HUES6 (cell line): ENCODE measurements around the gene MYL2.
A peak's percentile ranks its signal among the peaks of the same experiment; 100 is the strongest.

Experiments
- H3K27ac ChIP-seq: 2 replicates; pipeline ENCODE4 v1.7.0; 2013; ENCODE audit warnings: low read depth, mild to moderate bottlenecking, low read length, inconsistent platforms
- H3K27me3 ChIP-seq: 2 replicates; pipeline ENCODE4 v1.6.1; 2013; ENCODE audit warnings: low read length; ENCODE audit not compliant: control insufficient read depth, insufficient read depth
- H3K36me3 ChIP-seq: 2 replicates; pipeline ENCODE4 v1.6.1; 2013; ENCODE audit warnings: low read length; ENCODE audit not compliant: control insufficient read depth, insufficient read depth
- H3K4me1 ChIP-seq: 2 replicates; pipeline ENCODE4 v1.6.1; 2013; ENCODE audit warnings: low read length; ENCODE audit not compliant: control insufficient read depth, insufficient read depth
- H3K4me3 ChIP-seq: 2 replicates; pipeline ENCODE4 v1.5.1; 2013; ENCODE audit warnings: low read depth, low read length
- H3K9ac ChIP-seq: one replicate; pipeline ENCODE4 v1.6.1; 2013; ENCODE audit warnings: mild to moderate bottlenecking, low read length
- H3K9me3 ChIP-seq: 2 replicates; pipeline ENCODE4 v1.6.1; 2013; ENCODE audit warnings: low read depth, low read length; ENCODE audit not compliant: control insufficient read depth, insufficient read depth

MYL2 gene

DNA sequence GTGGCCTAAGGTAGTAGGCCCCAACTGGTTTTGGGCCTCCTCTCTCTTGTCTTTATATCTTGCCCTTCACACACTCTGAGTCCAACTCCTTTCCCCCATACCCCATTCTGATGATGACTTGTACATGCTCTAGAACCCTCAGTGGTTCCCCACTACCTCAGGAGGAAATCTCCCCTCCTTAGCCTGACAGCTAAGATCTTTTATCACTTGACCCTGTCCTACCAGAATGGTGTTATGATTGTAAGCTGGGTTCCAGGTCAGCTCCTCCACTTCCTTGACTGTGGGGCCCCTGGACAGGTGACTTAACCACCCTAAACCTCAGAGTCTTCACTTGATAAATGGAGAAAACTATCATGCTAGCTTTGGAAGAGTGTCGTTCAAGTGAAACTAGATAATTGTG, 9.4 kb upstream of the MYL2 start:
- Histone ChIP-seq H3K4me1 (peaks cover 21% of the 10 kb centered on the region), H3K9ac (no peak overlapping the region), H3K27ac (no peak overlapping the region), H3K4me3 (no peak overlapping the region), H3K27me3 (no peaks in the 10 kb centered on the region), H3K9me3 (no peaks in the 10 kb centered on the region), H3K36me3 (no peaks in the 10 kb centered on the region)

GRCh38 chr12:110928700-110929099, 8.3 kb upstream of the MYL2 start:
- no peaks in the 10 kb centered on the region for H3K27me3 ChIP-seq
- H3K9ac ChIP-seq = no peak overlapping the region
- H3K9me3 ChIP-seq = no peaks in the 10 kb centered on the region
- H3K36me3 ChIP-seq = no peaks in the 10 kb centered on the region
- no peak overlapping the region for H3K27ac ChIP-seq
- H3K4me3 ChIP-seq = no peak overlapping the region
- H3K4me1 ChIP-seq = peaks cover 12% of the 10 kb centered on the region

DNA sequence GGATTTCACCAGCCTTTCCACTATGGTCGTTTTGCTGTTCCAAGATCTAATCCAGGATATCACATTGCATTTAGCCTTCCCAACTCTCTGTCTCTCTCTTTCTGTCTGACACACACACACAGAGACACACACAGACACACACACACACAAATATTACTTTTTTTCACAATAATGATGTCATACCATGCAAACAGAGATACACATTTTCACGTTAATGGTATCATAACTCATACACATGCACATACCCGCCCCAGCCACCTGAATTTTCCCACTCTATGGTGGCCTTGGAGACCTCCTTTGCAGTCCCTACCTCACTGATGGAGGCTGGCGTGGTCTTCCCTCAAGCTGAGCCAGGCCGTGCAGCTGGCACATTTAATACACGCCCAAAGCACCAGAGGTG, 7.2 kb upstream of the MYL2 start:
- no peak overlapping the region for H3K9ac ChIP-seq
- no peaks in the 10 kb centered on the region for H3K36me3 ChIP-seq
- H3K9me3 ChIP-seq = no peaks in the 10 kb centered on the region
- no peaks in the 10 kb centered on the region for H3K27me3 ChIP-seq
- peaks cover 15% of the 10 kb centered on the region for H3K4me1 ChIP-seq
- no peak overlapping the region for H3K4me3 ChIP-seq
- no peak overlapping the region for H3K27ac ChIP-seq

DNA sequence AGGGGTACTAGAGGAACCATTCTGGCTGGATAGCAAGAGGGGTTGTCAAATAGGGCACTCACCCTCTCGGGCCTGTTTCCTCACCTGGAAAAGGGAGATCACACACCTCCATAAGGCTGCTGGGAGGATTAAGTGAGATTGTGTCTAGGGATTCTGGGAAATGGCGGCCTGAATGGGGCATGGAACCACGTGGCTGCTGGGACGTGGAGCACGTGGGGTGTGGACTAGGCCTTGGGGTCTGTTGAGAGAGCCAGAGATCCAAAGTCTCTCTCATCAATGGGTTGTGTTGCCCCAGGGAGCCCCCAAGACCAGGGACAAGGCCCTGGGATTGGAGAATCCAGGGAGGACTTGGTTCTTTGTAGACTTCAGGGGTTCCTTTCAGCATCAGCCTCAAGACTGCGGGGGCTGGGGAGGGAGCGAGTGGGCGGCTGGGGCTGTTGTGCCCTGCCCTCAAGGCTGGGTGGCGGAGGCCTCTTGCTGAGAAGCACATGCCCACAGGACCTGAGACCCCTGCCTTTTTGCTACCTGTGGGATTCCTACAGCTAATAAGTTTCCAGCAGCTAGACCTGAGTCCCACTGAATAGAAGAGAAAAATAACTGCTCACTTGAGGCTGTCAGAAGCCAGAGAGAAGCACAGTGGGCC, 3.4 kb upstream of the MYL2 start:
- no peaks in the 10 kb centered on the region for H3K27me3 ChIP-seq
- peaks cover 8% of the 10 kb centered on the region for H3K4me1 ChIP-seq
- H3K27ac ChIP-seq = no peak overlapping the region
- no peaks in the 10 kb centered on the region for H3K36me3 ChIP-seq
- H3K9ac ChIP-seq = no peak overlapping the region
- no peak overlapping the region for H3K4me3 ChIP-seq
- no peaks in the 10 kb centered on the region for H3K9me3 ChIP-seq

DNA sequence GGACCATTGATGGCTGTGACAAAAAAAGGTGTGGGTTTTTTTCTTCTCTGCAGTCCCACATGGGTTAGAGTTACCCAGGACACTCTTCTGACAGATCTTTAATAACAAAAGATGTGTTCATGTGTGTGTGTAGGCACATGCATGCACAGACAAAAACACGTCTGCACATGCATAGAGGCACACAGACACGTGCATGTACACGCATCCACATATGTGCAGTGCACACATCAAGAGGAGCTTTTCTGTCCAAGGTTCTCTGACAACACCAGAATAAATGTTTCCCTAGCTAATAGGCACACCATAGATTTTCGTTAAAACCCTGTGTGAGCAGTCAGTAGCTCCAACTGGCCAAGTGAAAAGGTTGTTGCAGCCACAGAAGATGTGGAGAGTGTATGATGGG, 2.8 kb upstream of the MYL2 start:
- Histone ChIP-seq H3K36me3 (no peaks in the 10 kb centered on the region), H3K4me1 (peaks cover 10% of the 10 kb centered on the region), H3K9ac (no peak overlapping the region), H3K27ac (no peak overlapping the region), H3K9me3 (no peaks in the 10 kb centered on the region), H3K4me3 (no peak overlapping the region), H3K27me3 (no peaks in the 10 kb centered on the region)

GRCh38 chr12:110922652-110923051, 2.3 kb upstream of the MYL2 start:
- no peaks in the 10 kb centered on the region for H3K9me3 ChIP-seq
- no peak overlapping the region for H3K9ac ChIP-seq
- no peaks in the 10 kb centered on the region for H3K36me3 ChIP-seq
- H3K27me3 ChIP-seq = no peaks in the 10 kb centered on the region
- H3K27ac ChIP-seq = no peak overlapping the region
- peaks cover 15% of the 10 kb centered on the region for H3K4me1 ChIP-seq
- no peak overlapping the region for H3K4me3 ChIP-seq

- H3K9ac ChIP-seq = no peak overlapping the region
- H3K36me3 ChIP-seq = no peaks in the 10 kb centered on the region
- peaks cover 21% of the 10 kb centered on the region for H3K4me1 ChIP-seq
- no peaks in the 10 kb centered on the region for H3K9me3 ChIP-seq
- no peak overlapping the region for H3K4me3 ChIP-seq
- no peaks in the 10 kb centered on the region for H3K27me3 ChIP-seq
- H3K27ac ChIP-seq = no peak overlapping the region
Measured at GRCh38 chr12:110921262-110921661, 883 bp upstream of the MYL2 start.

DNA sequence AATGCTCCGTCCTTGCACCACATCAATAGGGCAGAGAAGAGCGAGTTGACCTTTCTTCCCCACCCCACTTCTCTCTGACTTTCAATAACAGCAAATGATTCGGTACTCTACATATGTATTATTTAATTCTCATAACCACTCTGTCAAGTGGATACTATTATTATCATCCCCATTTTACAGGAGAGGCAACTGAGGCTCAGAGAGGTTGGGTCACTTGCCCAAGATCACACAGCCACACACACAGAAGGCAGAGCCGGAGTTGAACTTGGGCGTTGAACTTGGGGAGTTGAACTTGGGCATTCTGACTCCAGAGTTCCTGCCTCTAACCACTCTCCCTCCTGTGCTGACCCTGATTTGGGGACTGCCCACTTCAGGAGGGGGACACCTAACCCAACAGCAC, 659 bp downstream of the MYL2 start:
- no peak overlapping the region for H3K27ac ChIP-seq
- no peaks in the 10 kb centered on the region for H3K36me3 ChIP-seq
- H3K4me1 ChIP-seq = peaks cover 21% of the 10 kb centered on the region
- no peak overlapping the region for H3K9ac ChIP-seq
- H3K4me3 ChIP-seq = no peak overlapping the region
- no peaks in the 10 kb centered on the region for H3K9me3 ChIP-seq
- H3K27me3 ChIP-seq = no peaks in the 10 kb centered on the region

DNA sequence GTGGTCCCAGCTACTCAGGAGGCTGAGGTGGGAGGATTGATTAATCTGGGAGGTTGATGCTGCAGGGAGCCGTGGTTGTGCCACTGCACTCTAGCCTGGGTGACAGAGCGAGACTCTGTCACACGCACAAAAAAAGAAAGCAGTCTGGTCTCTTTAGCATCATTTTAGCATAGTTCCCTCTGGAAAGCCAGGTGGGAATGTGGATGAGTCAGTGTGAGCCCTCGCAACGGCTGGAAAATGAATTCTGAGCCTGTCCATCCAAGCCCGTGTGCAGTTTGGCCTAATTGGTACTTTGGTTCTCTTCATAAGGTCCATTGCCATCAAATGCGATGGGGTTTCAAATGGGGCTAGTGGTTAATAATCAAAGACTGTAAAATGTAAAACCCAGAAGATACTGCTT, 2.4 kb downstream of the MYL2 start:
- no peaks in the 10 kb centered on the region for H3K9me3 ChIP-seq
- H3K27ac ChIP-seq = peak overlapping the region; percentile 1; the same call in 1 of the 2 replicates
- H3K9ac ChIP-seq = peak overlapping the region; percentile 45
- H3K4me3 ChIP-seq = no peak overlapping the region
- H3K27me3 ChIP-seq = no peaks in the 10 kb centered on the region
- no peaks in the 10 kb centered on the region for H3K36me3 ChIP-seq
- H3K4me1 ChIP-seq = peaks cover 18% of the 10 kb centered on the region

- Histone ChIP-seq H3K27ac (peak overlapping the region; percentile 1; the same call in 1 of the 2 replicates), H3K27me3 (no peaks in the 10 kb centered on the region), H3K36me3 (no peaks in the 10 kb centered on the region), H3K4me3 (no peak overlapping the region), H3K9ac (peak overlapping the region; percentile 45), H3K4me1 (peaks cover 13% of the 10 kb centered on the region), H3K9me3 (no peaks in the 10 kb centered on the region)
Measured at GRCh38 chr12:110917467-110917866, 2.9 kb downstream of the MYL2 start.

GRCh38 chr12:110916295-110916875, 4.0 kb downstream of the MYL2 start:
- Histone ChIP-seq H3K9me3 (no peaks in the 10 kb centered on the region), H3K27ac (no peak overlapping the region), H3K4me1 (peaks cover 13% of the 10 kb centered on the region; the same call in 1 of the 2 replicates), H3K9ac (no peak overlapping the region), H3K27me3 (no peaks in the 10 kb centered on the region), H3K4me3 (no peak overlapping the region), H3K36me3 (no peaks in the 10 kb centered on the region)
